ENCODE results near the gene CYP27A1. TPM values are rescaled to one million over a fixed set of nuclear protein-coding genes. Genes with fewer than 3 reads are reported as not detected.

The CYP27A1 gene
- total and polyA plus RNA-seq, 2 of the 4 experiments (the other 2 are of a cell fraction), result 5.2 to 5.3 TPM

- Histone ChIP-seq H2AFZ (replicated peaks; ENCODE audit: low read length, poor library complexity) (no peak overlapping the region), H2AK9ac (replicated peaks; ENCODE audit: low read depth, low read length, poor library complexity) (no peak overlapping the region), H2BK15ac (ENCODE audit: low read depth, low read length) (no peak overlapping the region), H3K27ac (ENCODE audit: insufficient read depth, low read length) (no peak overlapping the region), H3K4me1 (ENCODE audit: control insufficient read depth, insufficient read depth, low read length) (peaks cover 3% of the 10 kb centered on the region; the same call in 1 of the 2 replicates), H2BK120ac (ENCODE audit: low read depth, low read length) (no peak overlapping the region), H3K9me1 (ENCODE audit: insufficient read depth, low read length) (peaks cover 3% of the 10 kb centered on the region; the same call in 1 of the 2 replicates), H3K4me2 (ENCODE audit: low read depth, low read length) (no peak overlapping the region), H3K27me3 (ENCODE audit: control insufficient read depth, insufficient read depth, low read length) (no peaks in the 10 kb centered on the region), H2AK5ac (ENCODE audit: low read depth, low read length) (no peak overlapping the region), H4K20me1 (ENCODE audit: insufficient read depth, low read length) (no peaks in the 10 kb centered on the region), H3K23ac (ENCODE audit: low read depth, low read length) (no peak overlapping the region), H3K4ac (ENCODE audit: low read depth, low read length) (no peak overlapping the region), H3K36me3 (ENCODE audit: control insufficient read depth, insufficient read depth, low read length) (0 out of 2 replicates have a peak, but pooled peaks cover 2% of the 10 kb centered on the region), H4K91ac (ENCODE audit: insufficient read depth, low read depth, low read length) (no peak overlapping the region), H3K56ac (ENCODE audit: extremely low read depth, insufficient read depth, low read length) (no peak overlapping the region), H3K9ac (ENCODE audit: low read depth, low read length) (no peak overlapping the region), H4K5ac (ENCODE audit: low read depth, low read length) (no peak overlapping the region), H3K9me3 (ENCODE audit: control insufficient read depth, insufficient read depth, low read length) (peaks cover 6% of the 10 kb centered on the region), H3K14ac (replicated peaks; ENCODE audit: low read depth, low read length) (no peak overlapping the region), H3K18ac (ENCODE audit: low read depth, low read length) (no peak overlapping the region), H2BK20ac (ENCODE audit: low read depth, low read length) (no peak overlapping the region), H2BK5ac (ENCODE audit: low read depth, low read length, poor library complexity, severe bottlenecking) (no peak overlapping the region), H3K79me1 (ENCODE audit: low read depth in 1 of 2, low read length in 2 of 2) (peaks cover 0 to 5% of the 10 kb centered on the region in 2 experiments; a peak in 2 of 4 replicates), H4K8ac (ENCODE audit: low read depth in 2 of 2, low read length in 2 of 2) (no peak overlapping the region), H3K4me3 (ENCODE audit: insufficient read depth, low read depth, low read length) (no peak overlapping the region)
- in situ Hi-C loops (cut with MboI; ENCODE audit: low sequenced_read_pairs), result no loop called here
- CTCF ChIA-PET, result no interaction called here
- no peak for DNase-seq
- TF ChIP-seq MAZ (IDR thresholded peaks at IDR 0.05; ENCODE audit: borderline replicate concordance, low read depth, low read length) (no peak), RFX5 (IDR thresholded peaks at IDR 0.05; ENCODE audit: low read depth, low read length) (no peak), BHLHE40 (IDR thresholded peaks at IDR 0.05; ENCODE audit: low read depth, low read length) (no peak), CHD1 (IDR thresholded peaks at IDR 0.05; ENCODE audit: low read depth, low read length) (no peak), RCOR1 (IDR thresholded peaks at IDR 0.05; ENCODE audit: insufficient replicate concordance, low read length) (no peak)
- TF ChIP-seq, protein P1, sequence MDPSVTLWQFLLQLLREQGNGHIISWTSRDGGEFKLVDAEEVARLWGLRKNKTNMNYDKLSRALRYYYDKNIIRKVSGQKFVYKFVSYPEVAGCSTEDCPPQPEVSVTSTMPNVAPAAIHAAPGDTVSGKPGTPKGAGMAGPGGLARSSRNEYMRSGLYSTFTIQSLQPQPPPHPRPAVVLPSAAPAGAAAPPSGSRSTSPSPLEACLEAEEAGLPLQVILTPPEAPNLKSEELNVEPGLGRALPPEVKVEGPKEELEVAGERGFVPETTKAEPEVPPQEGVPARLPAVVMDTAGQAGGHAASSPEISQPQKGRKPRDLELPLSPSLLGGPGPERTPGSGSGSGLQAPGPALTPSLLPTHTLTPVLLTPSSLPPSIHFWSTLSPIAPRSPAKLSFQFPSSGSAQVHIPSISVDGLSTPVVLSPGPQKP (IDR thresholded peaks at IDR 0.05; ENCODE audit: borderline replicate concordance, low read depth, low read length), result no peak
- TF ChIP-seq, protein P2, sequence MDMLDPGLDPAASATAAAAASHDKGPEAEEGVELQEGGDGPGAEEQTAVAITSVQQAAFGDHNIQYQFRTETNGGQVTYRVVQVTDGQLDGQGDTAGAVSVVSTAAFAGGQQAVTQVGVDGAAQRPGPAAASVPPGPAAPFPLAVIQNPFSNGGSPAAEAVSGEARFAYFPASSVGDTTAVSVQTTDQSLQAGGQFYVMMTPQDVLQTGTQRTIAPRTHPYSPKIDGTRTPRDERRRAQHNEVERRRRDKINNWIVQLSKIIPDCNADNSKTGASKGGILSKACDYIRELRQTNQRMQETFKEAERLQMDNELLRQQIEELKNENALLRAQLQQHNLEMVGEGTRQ (IDR thresholded peaks at IDR 0.05; ENCODE audit: low read depth, low read length), result no peak
- dilution Hi-C loops (cut with HindIII; ENCODE audit: low sequenced_read_pairs, unreplicated experiment), result no loop called here
- BruUV-seq (replicated peaks), result no TSS peak
- intact Hi-C loops (cut with micrococcal nuclease), result loop anchor here (5.0 kb wide), 1 partner anchor 57 kb away; no protein-coding TSS in a partner anchor
- no peak for ATAC-seq (ENCODE audit: low read depth)
- POLR2A ChIA-PET (ENCODE audit: unreplicated experiment), result no interaction called here
- WGBS, 2 experiments (ENCODE audit: extremely low coverage in 2 of 2, insufficient read length in 1 of 2), result no CpG with 5 or more reads among the region's 2 CpGs
Observed at GRCh38 chr2:218780046-218780445, 1.9 kb upstream of the CYP27A1 start.

All from IMR-90 (cell line).